ENCODE measurements around the gene TBC1D16. TPM values are rescaled to one million over a fixed set of nuclear protein-coding genes. Genes with fewer than 3 reads are reported as not detected.
"Not testable (repeated sequence)": the region's sequence is repeated elsewhere in the genome, so short reads cannot be mapped to it uniquely, and the experiment has no call there.

Gene TBC1D16
- total RNA-seq, 4 donors from 2014 or later, result 26.5 to 44.3 (median 36.3) TPM

GRCh38 chr17:80051681-80052080 is 16.0 kb upstream of the TBC1D16 start:
- H3K27me3 ChIP-seq, result no peaks in the 10 kb centered on the region
- no peak for ATAC-seq
- peaks cover 0 to 52% of the 10 kb centered on the region in 2 donors for H3K36me3 ChIP-seq
- WGBS, 2 donors (ENCODE audit: low coverage in 1 of 2), result 100% methylated on average over 5 of the region's 11 CpGs; no CpG with 5 or more reads in 1 of the 2 donors
- no peak overlapping the region for H3K4me3 ChIP-seq
- no peaks in the 10 kb centered on the region for H3K9me3 ChIP-seq
- H3K4me1 ChIP-seq, result peaks cover 0 to 5% (median 0%) of the 10 kb centered on the region in 3 donors
- H3K27ac ChIP-seq, result no peak overlapping the region
- no peak for TF ChIP-seq EP300 (IDR thresholded peaks at IDR 0.05)
- no peak for TF ChIP-seq POLR2A (IDR thresholded peaks at IDR 0.05)
- TF ChIP-seq POLR2AphosphoS5 (IDR thresholded peaks at IDR 0.05), result no peak
- TF ChIP-seq CTCF (IDR thresholded peaks at IDR 0.05), result no peak

- no peak for TF ChIP-seq CTCF (IDR thresholded peaks at IDR 0.05)
- TF ChIP-seq EP300 (IDR thresholded peaks at IDR 0.05), result no peak
- TF ChIP-seq POLR2A (IDR thresholded peaks at IDR 0.05), result no peak
- no peak for TF ChIP-seq POLR2AphosphoS5 (IDR thresholded peaks at IDR 0.05)
- H3K27ac ChIP-seq, result no peak overlapping the region
- H3K9me3 ChIP-seq, result no peaks in the 10 kb centered on the region
- H3K4me3 ChIP-seq, result no peak overlapping the region
- H3K4me1 ChIP-seq, result peaks cover 0 to 5% (median 0%) of the 10 kb centered on the region in 3 donors
- H3K27me3 ChIP-seq, result no peaks in the 10 kb centered on the region
- no peak for ATAC-seq
- WGBS, 2 donors (ENCODE audit: low coverage in 1 of 2), result 85% methylated on average over 14 to 15 of the region's 16 CpGs
- H3K36me3 ChIP-seq, result peaks cover 0 to 49% of the 10 kb centered on the region in 2 donors
These were observed 15.0 kb upstream of the TBC1D16 start for GRCh38 chr17:80050706-80051105.

GRCh38 chr17:80049986-80050385 is 14.3 kb upstream of the TBC1D16 start:
- Histone ChIP-seq H3K9me3 (no peaks in the 10 kb centered on the region), H3K36me3 (peaks cover 0 to 49% of the 10 kb centered on the region in 2 donors), H3K4me3 (no peak overlapping the region), H3K27me3 (no peaks in the 10 kb centered on the region), H3K27ac (no peak overlapping the region), H3K4me1 (peaks cover 0 to 5% (median 0%) of the 10 kb centered on the region in 3 donors)
- 91 to 96% methylated on average over 4 of the region's 21 CpGs for WGBS, 2 donors (ENCODE audit: low coverage in 1 of 2)
- TF ChIP-seq POLR2A (IDR thresholded peaks at IDR 0.05), result no peak
- TF ChIP-seq EP300 (IDR thresholded peaks at IDR 0.05), result no peak
- no peak for TF ChIP-seq POLR2AphosphoS5 (IDR thresholded peaks at IDR 0.05)
- no peak for TF ChIP-seq CTCF (IDR thresholded peaks at IDR 0.05)
- ATAC-seq, result no peak

GRCh38 chr17:80047176-80047575 is 11.5 kb upstream of the TBC1D16 start:
- H3K27ac ChIP-seq, result no peak overlapping the region
- no peak for ATAC-seq
- TF ChIP-seq POLR2A (IDR thresholded peaks at IDR 0.05) (no peak), CTCF (IDR thresholded peaks at IDR 0.05) (no peak), EP300 (IDR thresholded peaks at IDR 0.05) (no peak), POLR2AphosphoS5 (IDR thresholded peaks at IDR 0.05) (no peak)
- WGBS, 2 donors (ENCODE audit: low coverage in 1 of 2), result 75% methylated on average over 2 of the region's 11 CpGs; no CpG with 5 or more reads in 1 of the 2 donors
- no peaks in the 10 kb centered on the region for H3K9me3 ChIP-seq
- H3K4me1 ChIP-seq, result no peaks in the 10 kb centered on the region
- no peaks in the 10 kb centered on the region for H3K27me3 ChIP-seq
- peaks cover 0 to 48% of the 10 kb centered on the region in 2 donors for H3K36me3 ChIP-seq
- no peak overlapping the region for H3K4me3 ChIP-seq

- ATAC-seq, H3K4me3 ChIP-seq, H3K4me1 ChIP-seq, H3K27ac ChIP-seq, H3K9me3 ChIP-seq, H3K27me3 ChIP-seq: not testable (repeated sequence)
- H3K36me3 ChIP-seq, result peaks cover 0 to 49% of the 10 kb centered on the region in 2 donors
- 100% methylated on average over 2 to 7 of the region's 10 CpGs for WGBS, 2 donors (ENCODE audit: low coverage in 1 of 2)
These were observed 11.0 kb upstream of the TBC1D16 start for GRCh38 chr17:80046709-80047108.

Data from gastroesophageal sphincter (tissue), 4 donors.